Stimulated activated CD4-positive, alpha-beta T cell treated with anti-CD3 and anti-CD28 coated beads, Interleukin-4, amount 100 ng/mL, for 24 hours (primary cell): ENCODE measurements around the gene HOATZ.
A peak's percentile ranks its signal among the peaks of the same experiment; 100 is the strongest.

Experiments
- DNase-seq: peaks from one replicate; pipeline ENCODE4 v3.0.0-alpha.2; 2020

HOATZ gene

DNA sequence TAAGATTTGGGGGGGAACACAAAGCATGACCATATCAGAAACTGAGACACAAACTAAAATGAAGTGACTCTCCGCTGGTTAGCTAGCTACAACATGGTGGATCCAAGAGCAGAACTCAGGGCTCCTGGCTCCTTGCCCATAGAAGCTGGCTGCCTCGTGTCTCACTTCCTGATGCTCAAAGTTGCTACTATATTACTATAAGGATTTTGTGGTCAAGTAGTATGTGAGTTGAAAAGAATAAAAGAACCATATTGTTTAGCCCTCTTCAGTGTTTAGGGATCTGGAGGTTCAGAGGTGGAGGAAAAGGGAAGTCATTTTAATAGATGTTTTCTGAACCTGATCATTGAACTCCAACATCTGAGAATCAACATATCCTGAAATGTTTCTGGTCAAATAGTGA is 70.8 kb downstream of the HOATZ start:
- no peak for DNase-seq

DNA sequence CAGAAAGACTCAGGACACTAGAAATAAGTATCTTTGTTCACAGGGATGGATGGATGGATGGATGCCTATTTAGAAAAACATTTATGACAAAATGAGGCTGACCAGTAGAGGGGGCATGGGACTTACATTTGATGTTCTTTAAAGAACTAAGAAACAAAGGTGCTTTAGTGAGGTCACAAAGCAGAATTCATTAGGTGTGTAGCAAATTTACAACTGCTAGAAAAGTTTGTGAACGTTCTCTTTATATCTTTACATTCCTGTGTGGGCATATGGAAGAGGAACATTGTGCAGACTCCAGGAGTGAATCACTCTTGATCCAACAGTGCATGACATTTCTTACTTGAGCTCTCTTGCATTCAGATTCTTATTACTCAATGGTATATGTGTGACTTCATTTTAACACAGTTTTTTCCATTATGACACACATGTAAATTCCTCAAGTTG is 71.8 kb downstream of the HOATZ start:
- DNase-seq = peak; percentile 57
